CD4-positive, alpha-beta T cell treated with Interleukin-4 for 4 hours (primary cell): ENCODE results near the gene TOM1L2.

Experiments
- DNase-seq: peaks from one replicate; pipeline ENCODE4 v3.0.0-alpha.2; 2020

TOM1L2 gene

DNA sequence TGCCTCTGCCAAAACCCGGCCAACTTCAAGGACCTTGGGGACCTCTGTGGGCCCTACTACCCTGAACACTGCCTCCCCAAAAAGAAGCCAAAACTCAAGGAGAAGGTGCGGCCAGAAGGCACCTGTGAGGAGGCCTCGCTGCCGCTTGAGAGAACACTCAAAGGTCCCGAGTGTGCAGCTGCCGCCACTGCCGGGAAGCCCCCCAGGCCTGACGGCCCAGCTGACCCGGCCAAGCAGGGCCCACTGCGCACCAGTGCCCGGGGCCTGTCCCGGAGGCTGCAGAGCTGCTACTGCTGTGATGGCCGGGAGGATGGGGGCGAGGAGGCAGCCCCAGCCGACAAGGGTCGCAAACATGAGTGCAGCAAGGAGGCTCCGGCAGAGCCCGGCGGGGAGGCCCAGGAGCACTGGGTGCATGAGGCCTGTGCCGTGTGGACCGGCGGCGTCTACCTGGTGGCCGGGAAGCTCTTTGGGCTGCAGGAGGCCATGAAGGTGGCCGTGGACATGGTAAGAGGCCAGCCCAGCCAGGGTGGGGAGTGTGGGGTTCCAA is 174.1 kb downstream of the TOM1L2 start:
- DNase-seq: no peak

DNA sequence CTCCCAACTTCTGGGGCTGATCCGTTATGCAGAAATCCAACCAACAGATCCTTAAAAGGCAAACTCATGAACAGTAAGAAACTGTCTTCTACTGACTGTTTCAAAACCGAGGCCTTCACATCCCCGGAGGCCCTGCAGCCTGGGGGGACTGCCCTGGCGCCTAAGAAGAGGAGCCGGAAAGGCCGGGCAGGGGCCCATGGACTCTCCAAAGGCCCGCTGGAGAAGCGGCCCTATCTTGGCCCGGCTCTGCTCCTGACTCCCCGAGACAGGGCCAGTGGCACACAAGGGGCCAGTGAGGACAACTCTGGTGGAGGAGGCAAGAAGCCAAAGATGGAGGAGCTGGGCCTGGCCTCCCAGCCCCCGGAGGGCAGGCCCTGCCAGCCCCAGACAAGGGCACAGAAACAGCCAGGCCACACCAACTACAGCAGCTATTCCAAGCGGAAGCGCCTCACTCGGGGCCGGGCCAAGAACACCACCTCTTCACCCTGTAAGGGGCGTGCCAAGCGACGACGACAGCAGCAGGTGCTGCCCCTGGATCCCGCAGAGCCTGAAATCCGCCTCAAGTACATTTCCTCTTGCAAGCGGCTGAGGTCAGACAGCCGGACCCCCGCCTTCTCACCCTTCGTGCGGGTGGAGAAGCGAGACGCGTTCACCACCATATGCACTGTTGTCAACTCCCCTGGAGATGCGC is 174.9 kb downstream of the TOM1L2 start:
- no peak for DNase-seq

DNA sequence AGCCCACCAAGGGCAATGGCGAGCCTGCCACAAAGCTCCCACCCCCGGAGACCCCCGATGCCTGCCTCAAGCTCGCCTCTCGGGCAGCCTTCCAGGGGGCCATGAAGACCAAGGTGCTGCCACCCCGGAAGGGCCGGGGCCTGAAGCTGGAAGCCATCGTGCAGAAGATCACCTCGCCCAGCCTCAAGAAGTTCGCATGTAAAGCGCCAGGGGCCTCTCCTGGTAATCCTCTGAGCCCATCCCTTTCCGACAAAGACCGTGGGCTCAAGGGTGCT is 175.5 kb downstream of the TOM1L2 start:
- DNase-seq: no peak

DNA sequence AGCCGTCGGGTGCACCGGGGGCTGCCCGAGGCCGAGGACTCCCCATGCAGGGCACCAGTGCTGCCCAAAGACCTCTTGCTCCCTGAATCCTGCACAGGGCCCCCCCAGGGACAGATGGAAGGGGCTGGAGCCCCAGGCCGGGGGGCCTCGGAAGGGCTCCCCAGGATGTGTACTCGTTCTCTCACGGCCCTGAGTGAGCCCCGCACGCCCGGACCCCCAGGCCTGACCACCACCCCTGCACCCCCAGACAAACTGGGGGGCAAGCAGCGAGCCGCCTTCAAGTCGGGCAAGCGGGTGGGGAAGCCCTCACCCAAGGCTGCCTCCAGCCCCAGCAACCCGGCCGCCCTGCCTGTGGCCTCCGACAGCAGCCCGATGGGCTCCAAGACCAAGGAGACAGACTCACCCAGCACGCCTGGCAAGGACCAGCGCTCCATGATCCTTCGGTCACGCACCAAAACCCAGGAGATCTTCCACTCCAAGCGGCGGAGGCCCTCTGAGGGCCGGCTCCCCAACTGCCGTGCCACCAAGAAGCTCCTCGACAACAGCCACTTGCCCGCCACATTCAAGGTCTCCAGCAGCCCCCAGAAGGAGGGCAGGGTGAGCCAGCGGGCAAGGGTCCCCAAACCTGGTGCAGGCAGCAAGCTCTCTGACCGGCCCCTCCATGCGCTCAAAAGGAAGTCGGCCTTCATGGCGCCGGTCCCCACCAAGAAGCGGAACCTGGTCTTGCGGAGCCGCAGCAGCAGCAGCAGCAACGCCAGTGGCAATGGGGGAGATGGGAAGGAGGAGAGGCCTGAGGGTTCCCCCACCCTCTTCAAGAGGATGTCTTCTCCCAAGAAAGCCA is 176.0 kb downstream of the TOM1L2 start:
- DNase-seq: no peak

DNA sequence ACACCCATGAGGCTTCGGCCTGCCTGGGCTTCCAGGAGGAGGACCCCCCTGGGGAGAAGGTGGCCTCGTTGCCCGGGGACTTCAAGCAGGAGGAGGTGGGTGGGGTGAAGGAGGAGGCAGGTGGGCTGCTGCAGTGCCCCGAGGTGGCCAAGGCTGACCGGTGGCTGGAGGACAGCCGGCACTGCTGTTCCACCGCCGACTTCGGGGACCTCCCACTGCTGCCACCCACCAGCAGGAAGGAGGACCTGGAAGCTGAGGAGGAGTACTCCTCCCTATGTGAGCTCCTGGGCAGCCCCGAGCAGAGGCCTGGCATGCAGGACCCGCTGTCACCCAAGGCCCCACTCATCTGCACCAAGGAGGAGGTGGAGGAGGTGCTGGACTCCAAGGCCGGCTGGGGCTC is 176.9 kb downstream of the TOM1L2 start:
- DNase-seq: no peak

DNA sequence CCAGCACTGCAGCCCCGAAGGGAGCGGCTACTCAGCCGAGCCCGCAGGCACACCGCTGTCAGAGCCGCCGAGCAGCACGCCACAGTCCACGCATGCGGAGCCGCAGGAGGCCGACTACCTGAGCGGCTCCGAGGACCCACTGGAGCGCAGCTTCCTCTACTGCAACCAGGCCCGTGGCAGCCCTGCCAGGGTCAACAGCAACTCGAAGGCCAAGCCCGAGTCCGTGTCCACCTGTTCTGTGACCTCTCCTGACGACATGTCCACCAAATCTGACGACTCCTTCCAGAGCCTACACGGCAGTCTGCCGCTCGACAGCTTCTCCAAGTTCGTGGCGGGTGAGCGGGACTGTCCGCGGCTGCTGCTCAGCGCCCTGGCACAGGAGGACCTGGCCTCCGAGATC is 177.8 kb downstream of the TOM1L2 start:
- DNase-seq: no peak
